Astrocyte (in vitro differentiated cells and primary cell): Measurements from ENCODE around the gene ANO3. TPM values are rescaled to one million over a fixed set of nuclear protein-coding genes. Genes with fewer than 3 reads are reported as not detected.

Experiments used
- DNase-seq: peaks from one replicate; pipeline ENCODE4 v3.0.0-alpha.2; 2010; ENCODE audit warnings: low read depth
- FAIRE-seq: peaks from 2 replicates; lab custom pipeline; 2011; peaks lifted over from hg19 to GRCh38; lab: Jason Lieb, UNC
- H2AFZ ChIP-seq: 2 replicates; pipeline ENCODE4 v1.6.0; 2012; ENCODE audit warnings: low read depth, low read length, inconsistent platforms
- H3K27ac ChIP-seq: 2 replicates; pipeline ENCODE4 v1.5.1; 2011; ENCODE audit warnings: low read depth, low read length, inconsistent platforms
- H3K27me3 ChIP-seq: 2 replicates; pipeline ENCODE4 v1.6.0; 2011; ENCODE audit warnings: low read length, inconsistent platforms; ENCODE audit not compliant: insufficient read depth
- H3K36me3 ChIP-seq: 2 replicates; pipeline ENCODE4 v1.5.1; 2011; ENCODE audit warnings: low read length, inconsistent platforms; ENCODE audit not compliant: insufficient read depth
- H3K4me1 ChIP-seq: 2 replicates; pipeline ENCODE4 v1.5.1; 2011; ENCODE audit warnings: low read length, inconsistent platforms; ENCODE audit not compliant: insufficient read depth
- H3K4me2 ChIP-seq: 2 replicates; pipeline ENCODE4 v1.6.0; 2012; ENCODE audit warnings: low read length, inconsistent platforms
- H3K4me3 ChIP-seq: 2 replicates; pipeline ENCODE4 v1.5.1; 2011; ENCODE audit warnings: low read depth, mild to moderate bottlenecking, low read length, inconsistent platforms; ENCODE audit not compliant: insufficient read depth
- H3K79me2 ChIP-seq: 2 replicates; pipeline ENCODE4 v1.6.0; 2012; ENCODE audit warnings: mild to moderate bottlenecking, low read length, inconsistent platforms; ENCODE audit not compliant: insufficient read depth
- H3K9ac ChIP-seq: 2 replicates; pipeline ENCODE4 v1.6.0; 2012; ENCODE audit warnings: mild to moderate bottlenecking, low read length, inconsistent platforms
- H3K9me3 ChIP-seq: 2 replicates; pipeline ENCODE4 v1.5.1; 2012; ENCODE audit warnings: low read depth, mild to moderate bottlenecking, low read length, inconsistent platforms; ENCODE audit not compliant: insufficient read depth
- H4K20me1 ChIP-seq: 2 replicates; pipeline ENCODE4 v1.6.0; 2012; ENCODE audit warnings: low read length, inconsistent platforms; ENCODE audit not compliant: insufficient read depth
- H3K27ac Mint-ChIP-seq: one replicate; pipeline ENCODE4 v1.8.0; 2021; ENCODE audit warnings: mild to moderate bottlenecking, mixed read lengths; ENCODE audit not compliant: unreplicated experiment
- H3K27me3 Mint-ChIP-seq: one replicate; pipeline ENCODE4 v1.8.0; 2021; ENCODE audit warnings: low read depth, mixed read lengths; ENCODE audit not compliant: unreplicated experiment
- H3K36me3 Mint-ChIP-seq: one replicate; pipeline ENCODE4 v1.8.0; 2021; ENCODE audit warnings: low read depth, mixed read lengths; ENCODE audit not compliant: unreplicated experiment
- H3K4me1 Mint-ChIP-seq: one replicate; pipeline ENCODE4 v1.8.0; 2021; ENCODE audit warnings: low read depth, mixed read lengths; ENCODE audit not compliant: unreplicated experiment
- H3K4me3 Mint-ChIP-seq: one replicate; pipeline ENCODE4 v1.8.0; 2021; ENCODE audit warnings: mild to moderate bottlenecking, moderate library complexity, mixed read lengths; ENCODE audit not compliant: unreplicated experiment
- H3K9me3 Mint-ChIP-seq: one replicate; pipeline ENCODE4 v1.8.0; 2021; ENCODE audit warnings: mild to moderate bottlenecking, mixed read lengths; ENCODE audit not compliant: unreplicated experiment
- CTCF ChIP-seq: IDR thresholded peaks from 2 replicates; pipeline ENCODE4 v1.5.1; 2011; ENCODE audit warnings: low read depth, mild to moderate bottlenecking, inconsistent platforms, low read length, moderate library complexity; ENCODE audit not compliant: insufficient read depth
- EZH2 ChIP-seq: IDR thresholded peaks from 2 replicates; pipeline ENCODE4 v1.6.1; 2012; ENCODE audit warnings: mild to moderate bottlenecking, low read length, inconsistent platforms; ENCODE audit not compliant: insufficient read depth
- total RNA-seq: library from RNA; stranded (reverse); gene quantifications from 2 replicates; pipeline ENCODE4 v1.2.1, GENCODE V29; 2021

ANO3 gene
- total RNA-seq, 1 donor from 2014 or later, result 0.11 TPM

GRCh38 chr11:26350002-26350401 lies 18.1 kb downstream of the ANO3 start:
- no peak overlapping the region for H2AFZ ChIP-seq

GRCh38 chr11:26353010-26353409 lies 21.1 kb downstream of the ANO3 start:
- H3K9me3 Mint-ChIP-seq, result peaks cover 2% of the 10 kb centered on the region
- Histone ChIP-seq H3K27ac (no peak overlapping the region), H3K79me2 (no peaks in the 10 kb centered on the region), H3K4me2 (no peak overlapping the region), H3K9me3 (no peaks in the 10 kb centered on the region), H3K36me3 (no peaks in the 10 kb centered on the region), H2AFZ (no peak overlapping the region), H3K4me3 (no peak overlapping the region), H4K20me1 (no peaks in the 10 kb centered on the region), H3K9ac (no peak overlapping the region), H3K27me3 (no peaks in the 10 kb centered on the region), H3K4me1 (no peaks in the 10 kb centered on the region)
- FAIRE-seq (no peak), DNase-seq (no peak)
- H3K4me3 Mint-ChIP-seq, result no peak overlapping the region
- no peaks in the 10 kb centered on the region for H3K36me3 Mint-ChIP-seq
- H3K4me1 Mint-ChIP-seq, result no peaks in the 10 kb centered on the region
- no peak for TF ChIP-seq CTCF
- TF ChIP-seq EZH2, result no peak
- no peak overlapping the region for H3K27ac Mint-ChIP-seq
- no peaks in the 10 kb centered on the region for H3K27me3 Mint-ChIP-seq

More at GRCh38 chr11:26350002-26350401, 18.1 kb downstream of the ANO3 start:
- peaks cover 2% of the 10 kb centered on the region for H3K9me3 Mint-ChIP-seq
- H3K27ac Mint-ChIP-seq, result no peak overlapping the region
- no peaks in the 10 kb centered on the region for H3K79me2 ChIP-seq
- H3K4me1 ChIP-seq, result no peaks in the 10 kb centered on the region
- H3K4me1 Mint-ChIP-seq, result no peaks in the 10 kb centered on the region
- H3K36me3 Mint-ChIP-seq, result no peaks in the 10 kb centered on the region
- H3K4me3 ChIP-seq, result no peak overlapping the region
- H3K36me3 ChIP-seq, result no peaks in the 10 kb centered on the region
- DNase-seq (no peak), FAIRE-seq (no peak)
- no peaks in the 10 kb centered on the region for H3K27me3 Mint-ChIP-seq
- H3K27ac ChIP-seq, result no peak overlapping the region
- no peak for TF ChIP-seq EZH2
- no peak for TF ChIP-seq CTCF
- H4K20me1 ChIP-seq, result no peaks in the 10 kb centered on the region
- no peak overlapping the region for H3K4me3 Mint-ChIP-seq
- no peaks in the 10 kb centered on the region for H3K27me3 ChIP-seq
- no peak overlapping the region for H3K9ac ChIP-seq
- H3K9me3 ChIP-seq, result no peaks in the 10 kb centered on the region
- no peak overlapping the region for H3K4me2 ChIP-seq

- no peak overlapping the region for H2AFZ ChIP-seq
- H3K4me1 Mint-ChIP-seq, result no peaks in the 10 kb centered on the region
- no peaks in the 10 kb centered on the region for H3K79me2 ChIP-seq
- H3K9me3 ChIP-seq, result no peaks in the 10 kb centered on the region
- no peaks in the 10 kb centered on the region for H3K36me3 Mint-ChIP-seq
- no peak overlapping the region for H3K27ac ChIP-seq
- no peaks in the 10 kb centered on the region for H3K4me1 ChIP-seq
- DNase-seq (no peak), FAIRE-seq (no peak)
- no peak overlapping the region for H3K4me2 ChIP-seq
- TF ChIP-seq CTCF (no peak), EZH2 (no peak)
- no peak overlapping the region for H3K9ac ChIP-seq
- no peaks in the 10 kb centered on the region for H3K9me3 Mint-ChIP-seq
- no peak overlapping the region for H3K4me3 ChIP-seq
- H3K27ac Mint-ChIP-seq, result no peak overlapping the region
- H3K27me3 ChIP-seq, result no peaks in the 10 kb centered on the region
- H3K27me3 Mint-ChIP-seq, result no peaks in the 10 kb centered on the region
- no peak overlapping the region for H3K4me3 Mint-ChIP-seq
- H4K20me1 ChIP-seq, result no peaks in the 10 kb centered on the region
- no peaks in the 10 kb centered on the region for H3K36me3 ChIP-seq
Observed at GRCh38 chr11:26359055-26359454, 27.1 kb downstream of the ANO3 start.
